ENCODE results near the gene ISG20.

The ISG20 gene

GRCh38 chr15:88613074-88613944 is 25.5 kb upstream of the ISG20 start:
- no peak for TF ChIP-seq GATA3 (IDR thresholded peaks at IDR 0.05; ENCODE audit: low read depth, low read length)
- no peak for TF ChIP-seq GATA2 (IDR thresholded peaks at IDR 0.05; ENCODE audit: low read depth, low read length)

- TF ChIP-seq GATA2 (IDR thresholded peaks at IDR 0.05; ENCODE audit: low read depth, low read length) (no peak), GATA3 (IDR thresholded peaks at IDR 0.05; ENCODE audit: low read depth, low read length) (no peak)
Measured at GRCh38 chr15:88615303-88616107, 23.3 kb upstream of the ISG20 start.

GRCh38 chr15:88616240-88616639 is 22.6 kb upstream of the ISG20 start:
- TF ChIP-seq GATA3 (IDR thresholded peaks at IDR 0.05; ENCODE audit: low read depth, low read length) (no peak), GATA2 (IDR thresholded peaks at IDR 0.05; ENCODE audit: low read depth, low read length) (no peak)

GRCh38 chr15:88617031-88617722 is 21.6 kb upstream of the ISG20 start:
- no peak for TF ChIP-seq GATA3 (IDR thresholded peaks at IDR 0.05; ENCODE audit: low read depth, low read length)
- TF ChIP-seq GATA2 (IDR thresholded peaks at IDR 0.05; ENCODE audit: low read depth, low read length): no peak

GRCh38 chr15:88617790-88618189 is 21.0 kb upstream of the ISG20 start:
- no peak for TF ChIP-seq GATA2 (IDR thresholded peaks at IDR 0.05; ENCODE audit: low read depth, low read length)
- TF ChIP-seq GATA3 (IDR thresholded peaks at IDR 0.05; ENCODE audit: low read depth, low read length): no peak

- TF ChIP-seq GATA2 (IDR thresholded peaks at IDR 0.05; ENCODE audit: low read depth, low read length) (no peak), GATA3 (IDR thresholded peaks at IDR 0.05; ENCODE audit: low read depth, low read length) (no peak)
Measured at GRCh38 chr15:88618686-88619085, 20.1 kb upstream of the ISG20 start.

- TF ChIP-seq GATA2 (IDR thresholded peaks at IDR 0.05; ENCODE audit: low read depth, low read length): no peak
- no peak for TF ChIP-seq GATA3 (IDR thresholded peaks at IDR 0.05; ENCODE audit: low read depth, low read length)
Measured at GRCh38 chr15:88619796-88620195, 19.0 kb upstream of the ISG20 start.

- TF ChIP-seq GATA3 (IDR thresholded peaks at IDR 0.05; ENCODE audit: low read depth, low read length) (no peak), GATA2 (IDR thresholded peaks at IDR 0.05; ENCODE audit: low read depth, low read length) (no peak)
Measured at GRCh38 chr15:88620995-88621772, 17.6 kb upstream of the ISG20 start, which contains the start of gene AEN. Gene AEN (plus strand): TSS chr15:88621340. CDS start chr15:88626210, 4,870 bp downstream.

- TF ChIP-seq GATA3 (IDR thresholded peaks at IDR 0.05; ENCODE audit: low read depth, low read length) (no peak), GATA2 (IDR thresholded peaks at IDR 0.05; ENCODE audit: low read depth, low read length) (no peak)
Measured at GRCh38 chr15:88621789-88622604, 16.8 kb upstream of the ISG20 start.

GRCh38 chr15:88622605-88622975 is 16.2 kb upstream of the ISG20 start:
- TF ChIP-seq GATA2 (IDR thresholded peaks at IDR 0.05; ENCODE audit: low read depth, low read length) (no peak), GATA3 (IDR thresholded peaks at IDR 0.05; ENCODE audit: low read depth, low read length) (no peak)

- TF ChIP-seq GATA2 (IDR thresholded peaks at IDR 0.05; ENCODE audit: low read depth, low read length) (no peak), GATA3 (IDR thresholded peaks at IDR 0.05; ENCODE audit: low read depth, low read length) (no peak)
Measured at GRCh38 chr15:88623061-88623460, 15.8 kb upstream of the ISG20 start.

- no peak for TF ChIP-seq GATA2 (IDR thresholded peaks at IDR 0.05; ENCODE audit: low read depth, low read length)
- TF ChIP-seq GATA3 (IDR thresholded peaks at IDR 0.05; ENCODE audit: low read depth, low read length): no peak
Measured at GRCh38 chr15:88623632-88624031, 15.2 kb upstream of the ISG20 start.
